Smooth muscle cell (in vitro differentiated cells): Measurements from ENCODE around the gene FRMD4A. TPM values are rescaled to one million over a fixed set of nuclear protein-coding genes. Genes with fewer than 3 reads are reported as not detected.

Experiments
- DNase-seq: peaks from one replicate; lab custom pipeline; 2025; ENCODE audit not compliant: unreplicated experiment; lab: John Stamatoyannopoulos, UW
- H2AFZ ChIP-seq: fragments of 200-600 bp; sonication (generic); 2 replicates; pipeline ENCODE4 v1.6.0; 2016; ENCODE audit warnings: antibody characterized with exemption, low read depth, mild to moderate bottlenecking
- H3F3A ChIP-seq: fragments of 200-600 bp; sonication (generic); 2 replicates; pipeline ENCODE4 v1.6.0; 2017; ENCODE audit warnings: antibody characterized with exemption, low read depth
- H3K27ac ChIP-seq: fragments of 200-600 bp; sonication (generic); 2 replicates; pipeline ENCODE4 v1.5.1; 2016; ENCODE audit warnings: low read depth, mild to moderate bottlenecking
- H3K27me3 ChIP-seq: fragments of 200-600 bp; sonication (generic); 2 replicates; pipeline ENCODE4 v1.6.1; 2016; ENCODE audit warnings: low read depth, mild to moderate bottlenecking
- H3K36me3 ChIP-seq: fragments of 200-600 bp; sonication (generic); 2 replicates; pipeline ENCODE4 v1.5.1; 2016; ENCODE audit warnings: low read depth
- H3K4me1 ChIP-seq: fragments of 200-600 bp; sonication (generic); 2 replicates; pipeline ENCODE4 v1.5.1; 2016; ENCODE audit warnings: low read depth
- H3K4me2 ChIP-seq: fragments of 200-600 bp; sonication (generic); 2 replicates; pipeline ENCODE4 v1.6.0; 2016; ENCODE audit warnings: mild to moderate bottlenecking
- H3K4me3 ChIP-seq: fragments of 200-600 bp; sonication (generic); 2 replicates; pipeline ENCODE4 v1.5.1; 2016; ENCODE audit warnings: mild to moderate bottlenecking
- H3K79me2 ChIP-seq: fragments of 200-600 bp; sonication (generic); 2 replicates; pipeline ENCODE4 v1.6.0; 2016; ENCODE audit warnings: low read depth, mild to moderate bottlenecking
- H3K9ac ChIP-seq: fragments of 200-600 bp; sonication (generic); 2 replicates; pipeline ENCODE4 v1.6.0; 2016; ENCODE audit warnings: low read depth
- H3K9me3 ChIP-seq: fragments of 200-600 bp; sonication (generic); replicated peaks from 2 replicates; pipeline ENCODE4 v1.5.1; 2016; ENCODE audit warnings: low read depth
- H4K20me1 ChIP-seq: fragments of 200-600 bp; sonication (generic); 2 replicates; pipeline ENCODE4 v1.6.0; 2016; ENCODE audit warnings: low read depth
- CTCF ChIP-seq: fragments of 200-600 bp; sonication (generic); IDR thresholded peaks from 2 replicates; pipeline ENCODE4 v1.5.1; 2017; ENCODE audit warnings: borderline replicate concordance, mild to moderate bottlenecking, antibody characterized with exemption; ENCODE audit not compliant: insufficient read depth, poor library complexity, severe bottlenecking
- WGBS: methylation state at CpG from one replicate; pipeline ENCODE4 v1.1.7; 2016; ENCODE audit warnings: low lambda C conversion rate; 5-methylcytosine and 5-hydroxymethylcytosine counted together
- polyA plus RNA-seq: library from polyadenylated mRNA; unstranded; fragments of >200 nt; fragmentation: Nextera tagmentation; extraction: Ambion mirVana; gene quantifications from 2 replicates; pipeline ENCODE4 v1.2.1, GENCODE V29; 2016
- total RNA-seq: library from RNA; depleted of rRNA; stranded (reverse); fragments of >200 nt; gene quantifications from 2 replicates; pipeline ENCODE4 v1.2.3, GENCODE V29; 2014

FRMD4A gene
- total and polyA plus RNA-seq, 2 experiments from 2014 or later: 3.0 to 5.4 TPM

- no peaks in the 10 kb centered on the region for H3F3A ChIP-seq
- H3K36me3 ChIP-seq: no peaks in the 10 kb centered on the region
- WGBS: 76% methylated on average over 5 of the region's 5 CpGs
- no peaks in the 10 kb centered on the region for H4K20me1 ChIP-seq
- no peak overlapping the region for H3K4me2 ChIP-seq
- DNase-seq: no peak
- H3K27ac ChIP-seq: no peak overlapping the region
- peaks cover 14% of the 10 kb centered on the region for H3K4me1 ChIP-seq
- no peak overlapping the region for H3K4me3 ChIP-seq
- no peak overlapping the region for H2AFZ ChIP-seq
- H3K79me2 ChIP-seq: no peaks in the 10 kb centered on the region
- peaks cover 10% of the 10 kb centered on the region for H3K27me3 ChIP-seq
- H3K9ac ChIP-seq: no peak overlapping the region
- no peak for TF ChIP-seq CTCF
- H3K9me3 ChIP-seq: no peaks in the 10 kb centered on the region
These were observed 316.3 kb downstream of the FRMD4A start for GRCh38 chr10:14014423-14014822.

GRCh38 chr10:14010769-14011574 is 319.8 kb downstream of the FRMD4A start:
- 74% methylated on average over 5 of the region's 5 CpGs for WGBS
- DNase-seq: no peak
- no peaks in the 10 kb centered on the region for H3K9me3 ChIP-seq
- peaks cover 16% of the 10 kb centered on the region for H3K4me1 ChIP-seq
- no peaks in the 10 kb centered on the region for H3K79me2 ChIP-seq
- no peaks in the 10 kb centered on the region for H3F3A ChIP-seq
- no peak for TF ChIP-seq CTCF
- H3K4me2 ChIP-seq: no peak overlapping the region
- no peak overlapping the region for H2AFZ ChIP-seq
- no peak overlapping the region for H3K9ac ChIP-seq
- H3K36me3 ChIP-seq: no peaks in the 10 kb centered on the region
- H3K27me3 ChIP-seq: peaks cover 8% of the 10 kb centered on the region
- no peak overlapping the region for H3K4me3 ChIP-seq
- no peak overlapping the region for H3K27ac ChIP-seq
- no peaks in the 10 kb centered on the region for H4K20me1 ChIP-seq

GRCh38 chr10:14010101-14010558 is 320.6 kb downstream of the FRMD4A start:
- DNase-seq: no peak
- H3K36me3 ChIP-seq: no peaks in the 10 kb centered on the region

More at GRCh38 chr10:14010101-14010558, 320.6 kb downstream of the FRMD4A start:
- H3K4me3 ChIP-seq: peak overlapping the region; percentile 41
- TF ChIP-seq CTCF: no peak
- WGBS: 23% methylated on average over 5 of the region's 5 CpGs
- H3K27me3 ChIP-seq: peaks cover 5% of the 10 kb centered on the region
- H3K79me2 ChIP-seq: no peaks in the 10 kb centered on the region
- peak overlapping the region; percentile 48 for H2AFZ ChIP-seq
- no peaks in the 10 kb centered on the region for H4K20me1 ChIP-seq
- peak overlapping the region; percentile 58 for H3K27ac ChIP-seq
- H3F3A ChIP-seq: no peaks in the 10 kb centered on the region
- no peaks in the 10 kb centered on the region for H3K9me3 ChIP-seq
- peak overlapping the region; percentile 54 for H3K9ac ChIP-seq
- H3K4me2 ChIP-seq: peak overlapping the region; percentile 71
- peaks cover 16% of the 10 kb centered on the region for H3K4me1 ChIP-seq
